Immature natural killer cell (primary cell): ENCODE measurements around the gene ZNF782. TPM values are rescaled to one million over a fixed set of nuclear protein-coding genes. Genes with fewer than 3 reads are reported as not detected.
"Not testable (repeated sequence)": the region's sequence is repeated elsewhere in the genome, so short reads cannot be mapped to it uniquely, and the experiment has no call there.

Experiments used
- DNase-seq, 3 donors: peaks; one replicate each; pipeline ENCODE4 v3.0.0; 2022; ENCODE audit warnings: mixed read lengths in 1 of 3
- H3K27ac Mint-ChIP-seq, 6 donors: one replicate each; pipeline ENCODE4 v1.8.0; 2020; ENCODE audit warnings: mixed read lengths in 6 of 6, mild to moderate bottlenecking in 5 of 6, inconsistent platforms in 4 of 6, moderate library complexity in 3 of 6
- H3K27me3 Mint-ChIP-seq, 3 donors: one replicate each; pipeline ENCODE4 v1.8.0; 2020 to 2021; ENCODE audit warnings: low read depth in 3 of 3, mild to moderate bottlenecking in 3 of 3, mixed read lengths in 3 of 3, moderate library complexity in 3 of 3, inconsistent platforms in 1 of 3
- H3K36me3 Mint-ChIP-seq, 3 donors: one replicate each; pipeline ENCODE4 v1.8.0; 2020; ENCODE audit warnings: mixed read lengths in 3 of 3, inconsistent platforms in 2 of 3, mild to moderate bottlenecking in 2 of 3
- H3K4me1 Mint-ChIP-seq, 2 donors: one replicate each; pipeline ENCODE4 v1.8.0; 2020; ENCODE audit warnings: inconsistent platforms in 2 of 2, mild to moderate bottlenecking in 2 of 2, mixed read lengths in 2 of 2, moderate library complexity in 1 of 2
- H3K4me3 Mint-ChIP-seq, 5 donors: one replicate each; pipeline ENCODE4 v1.8.0; 2020; ENCODE audit warnings: mild to moderate bottlenecking in 5 of 5, mixed read lengths in 5 of 5, inconsistent platforms in 3 of 5, moderate library complexity in 3 of 5
- H3K9me3 Mint-ChIP-seq, 6 donors: one replicate each; pipeline ENCODE4 v1.8.0; 2020; ENCODE audit warnings: mild to moderate bottlenecking in 6 of 6, mixed read lengths in 6 of 6, inconsistent platforms in 4 of 6, moderate library complexity in 3 of 6
- polyA plus RNA-seq, 3 donors: library from polyadenylated mRNA; unstranded; fragments of 300-500 nt; fragmentation: Illumina TruSeq; gene quantifications; one replicate each; pipeline ENCODE4 v1.2.3, GENCODE V29; 2021

ZNF782 gene
- polyA plus RNA-seq, 3 donors from 2014 or later = 2.8 to 3.0 TPM; not detected in 1

GRCh38 chr9:96867079-96867804, 12.9 kb upstream of the ZNF782 start:
- Mint-ChIP-seq H3K27me3 (peaks cover 2 to 12% (median 5%) of the 10 kb centered on the region in 3 donors), H3K27ac (no peak overlapping the region), H3K9me3 (no peaks in the 10 kb centered on the region), H3K4me3 (no peak overlapping the region), H3K4me1 (no peaks in the 10 kb centered on the region), H3K36me3 (no peaks in the 10 kb centered on the region)
- DNase-seq = no peak

- H3K27ac Mint-ChIP-seq, H3K4me1 Mint-ChIP-seq, DNase-seq, H3K4me3 Mint-ChIP-seq, H3K9me3 Mint-ChIP-seq, H3K36me3 Mint-ChIP-seq: not testable (repeated sequence)
- peaks cover 2 to 12% (median 2%) of the 10 kb centered on the region in 3 donors for H3K27me3 Mint-ChIP-seq
These were observed 10.9 kb upstream of the ZNF782 start for GRCh38 chr9:96865240-96865639.

GRCh38 chr9:96859461-96860198, 5.3 kb upstream of the ZNF782 start:
- Mint-ChIP-seq H3K36me3 (peaks cover 0 to 3% (median 0%) of the 10 kb centered on the region in 3 donors), H3K27me3 (peaks cover 4 to 7% (median 4%) of the 10 kb centered on the region in 3 donors), H3K4me3 (no peak overlapping the region), H3K4me1 (peaks cover under 1 to 1% of the 10 kb centered on the region in 2 donors), H3K9me3 (no peaks in the 10 kb centered on the region), H3K27ac (peak overlapping the region in 1 of 6 donors; percentile 40)
- no peak for DNase-seq

- no peak overlapping the region for H3K27ac Mint-ChIP-seq
- H3K4me3 Mint-ChIP-seq = no peak overlapping the region
- no peaks in the 10 kb centered on the region for H3K9me3 Mint-ChIP-seq
- H3K27me3 Mint-ChIP-seq = peaks cover 4 to 9% (median 7%) of the 10 kb centered on the region in 3 donors
- H3K36me3 Mint-ChIP-seq = peaks cover 0 to 3% (median 0%) of the 10 kb centered on the region in 3 donors
- no peak for DNase-seq
- H3K4me1 Mint-ChIP-seq = peaks cover 6 to 9% of the 10 kb centered on the region in 2 donors
These were observed 4.4 kb upstream of the ZNF782 start for GRCh38 chr9:96858670-96859069.

GRCh38 chr9:96858018-96858573, 3.8 kb upstream of the ZNF782 start:
- H3K27me3 Mint-ChIP-seq = peaks cover 4 to 7% (median 5%) of the 10 kb centered on the region in 3 donors
- H3K9me3 Mint-ChIP-seq = no peaks in the 10 kb centered on the region
- no peak for DNase-seq
- H3K27ac Mint-ChIP-seq = peak overlapping the region in 2 of 6 donors; percentile 38 to 79
- peaks cover 0 to 3% (median 0%) of the 10 kb centered on the region in 3 donors for H3K36me3 Mint-ChIP-seq
- H3K4me1 Mint-ChIP-seq = peaks cover 12 to 15% of the 10 kb centered on the region in 2 donors
- no peak overlapping the region for H3K4me3 Mint-ChIP-seq

- no peaks in the 10 kb centered on the region for H3K9me3 Mint-ChIP-seq
- H3K36me3 Mint-ChIP-seq = peaks cover 0 to 3% (median 0%) of the 10 kb centered on the region in 3 donors
- peak overlapping the region in 4 of 6 donors; percentile 41 to 79 (median 56) for H3K27ac Mint-ChIP-seq
- peak overlapping the region in 1 of 5 donors; percentile 27 for H3K4me3 Mint-ChIP-seq
- H3K27me3 Mint-ChIP-seq = peaks cover 4 to 7% (median 5%) of the 10 kb centered on the region in 3 donors
- DNase-seq = peak; percentile 59 to 66 (median 60)
- peaks cover 27 to 30% of the 10 kb centered on the region in 2 donors for H3K4me1 Mint-ChIP-seq
These were observed 2.3 kb upstream of the ZNF782 start for GRCh38 chr9:96856363-96857286.

GRCh38 chr9:96854651-96855273, 448 bp upstream of the ZNF782 start:
- Mint-ChIP-seq H3K4me3 (peak overlapping the region; percentile 97 to 100 (median 99)), H3K4me1 (peaks cover 32 to 38% of the 10 kb centered on the region in 2 donors), H3K27me3 (peaks cover 4 to 7% (median 5%) of the 10 kb centered on the region in 3 donors), H3K27ac (peak overlapping the region; percentile 88 to 99 (median 98)), H3K36me3 (peaks cover 0 to 2% (median 0%) of the 10 kb centered on the region in 3 donors), H3K9me3 (no peaks in the 10 kb centered on the region)
- DNase-seq = no peak

- no peaks in the 10 kb centered on the region for H3K9me3 Mint-ChIP-seq
- H3K27ac Mint-ChIP-seq = peak overlapping the region in 3 of 6 donors; percentile 36 to 88 (median 50)
- H3K4me1 Mint-ChIP-seq = peaks cover 40 to 52% of the 10 kb centered on the region in 2 donors
- H3K27me3 Mint-ChIP-seq = peaks cover 0 to 7% (median 5%) of the 10 kb centered on the region in 3 donors
- DNase-seq = no peak
- peak overlapping the region; percentile 97 to 100 (median 99) for H3K4me3 Mint-ChIP-seq
- no peaks in the 10 kb centered on the region for H3K36me3 Mint-ChIP-seq
These were observed 1.6 kb downstream of the ZNF782 start for GRCh38 chr9:96852676-96853075.

- Mint-ChIP-seq H3K27me3 (peaks cover 0 to 1% (median 0%) of the 10 kb centered on the region in 3 donors), H3K9me3 (peaks cover 0 to 5% (median 2%) of the 10 kb centered on the region in 6 donors), H3K27ac (no peak overlapping the region), H3K4me3 (no peak overlapping the region), H3K36me3 (peaks cover 23 to 45% (median 40%) of the 10 kb centered on the region in 3 donors), H3K4me1 (peaks cover 17 to 35% of the 10 kb centered on the region in 2 donors)
- no peak for DNase-seq
These were observed 10.3 kb downstream of the ZNF782 start for GRCh38 chr9:96844040-96844439.

GRCh38 chr9:96818533-96818932, 35.8 kb downstream of the ZNF782 start:
- DNase-seq = no peak
- Mint-ChIP-seq H3K4me3 (no peak overlapping the region), H3K27me3 (peaks cover 0 to 7% (median 0%) of the 10 kb centered on the region in 3 donors), H3K36me3 (peaks cover 72 to 77% (median 74%) of the 10 kb centered on the region in 3 donors), H3K4me1 (no peaks in the 10 kb centered on the region), H3K27ac (no peak overlapping the region), H3K9me3 (peaks cover 53 to 96% (median 86%) of the 10 kb centered on the region in 6 donors)

GRCh38 chr9:96817973-96818372, 36.3 kb downstream of the ZNF782 start:
- Mint-ChIP-seq H3K27ac (no peak overlapping the region), H3K4me1 (no peaks in the 10 kb centered on the region), H3K27me3 (peaks cover 0 to 7% (median 0%) of the 10 kb centered on the region in 3 donors), H3K9me3 (peaks cover 53 to 100% (median 91%) of the 10 kb centered on the region in 6 donors), H3K4me3 (no peak overlapping the region), H3K36me3 (peaks cover 70 to 73% (median 70%) of the 10 kb centered on the region in 3 donors)
- DNase-seq = no peak

GRCh38 chr9:96813607-96814006, 40.7 kb downstream of the ZNF782 start:
- Mint-ChIP-seq H3K36me3 (peaks cover 39 to 40% (median 40%) of the 10 kb centered on the region in 3 donors), H3K27me3 (peaks cover 0 to 4% (median 0%) of the 10 kb centered on the region in 3 donors)

More at GRCh38 chr9:96813607-96814006, 40.7 kb downstream of the ZNF782 start:
- Mint-ChIP-seq H3K4me1 (no peaks in the 10 kb centered on the region), H3K27ac (no peak overlapping the region), H3K9me3 (peaks cover 47 to 95% (median 88%) of the 10 kb centered on the region in 6 donors), H3K4me3 (no peak overlapping the region)
- DNase-seq = no peak
